Astrocyte (in vitro differentiated cells and primary cell): ENCODE measurements around the gene TMEM234. TPM values are rescaled to one million over a fixed set of nuclear protein-coding genes. Genes with fewer than 3 reads are reported as not detected.
A peak's percentile ranks its signal among the peaks of the same experiment; 100 is the strongest.

Source experiments
- DNase-seq: peaks from one replicate; pipeline ENCODE4 v3.0.0-alpha.2; 2010; ENCODE audit warnings: low read depth
- FAIRE-seq: peaks from 2 replicates; lab custom pipeline; 2011; peaks lifted over from hg19 to GRCh38; lab: Jason Lieb, UNC
- H2AFZ ChIP-seq: 2 replicates; pipeline ENCODE4 v1.6.0; 2012; ENCODE audit warnings: low read depth, low read length, inconsistent platforms
- H3K27ac ChIP-seq: 2 replicates; pipeline ENCODE4 v1.5.1; 2011; ENCODE audit warnings: low read depth, low read length, inconsistent platforms
- H3K27me3 ChIP-seq: 2 replicates; pipeline ENCODE4 v1.6.0; 2011; ENCODE audit warnings: low read length, inconsistent platforms; ENCODE audit not compliant: insufficient read depth
- H3K36me3 ChIP-seq: 2 replicates; pipeline ENCODE4 v1.5.1; 2011; ENCODE audit warnings: low read length, inconsistent platforms; ENCODE audit not compliant: insufficient read depth
- H3K4me1 ChIP-seq: 2 replicates; pipeline ENCODE4 v1.5.1; 2011; ENCODE audit warnings: low read length, inconsistent platforms; ENCODE audit not compliant: insufficient read depth
- H3K4me2 ChIP-seq: 2 replicates; pipeline ENCODE4 v1.6.0; 2012; ENCODE audit warnings: low read length, inconsistent platforms
- H3K4me3 ChIP-seq: 2 replicates; pipeline ENCODE4 v1.5.1; 2011; ENCODE audit warnings: low read depth, mild to moderate bottlenecking, low read length, inconsistent platforms; ENCODE audit not compliant: insufficient read depth
- H3K79me2 ChIP-seq: 2 replicates; pipeline ENCODE4 v1.6.0; 2012; ENCODE audit warnings: mild to moderate bottlenecking, low read length, inconsistent platforms; ENCODE audit not compliant: insufficient read depth
- H3K9ac ChIP-seq: 2 replicates; pipeline ENCODE4 v1.6.0; 2012; ENCODE audit warnings: mild to moderate bottlenecking, low read length, inconsistent platforms
- H3K9me3 ChIP-seq: 2 replicates; pipeline ENCODE4 v1.5.1; 2012; ENCODE audit warnings: low read depth, mild to moderate bottlenecking, low read length, inconsistent platforms; ENCODE audit not compliant: insufficient read depth
- H4K20me1 ChIP-seq: 2 replicates; pipeline ENCODE4 v1.6.0; 2012; ENCODE audit warnings: low read length, inconsistent platforms; ENCODE audit not compliant: insufficient read depth
- H3K27ac Mint-ChIP-seq: one replicate; pipeline ENCODE4 v1.8.0; 2021; ENCODE audit warnings: mild to moderate bottlenecking, mixed read lengths; ENCODE audit not compliant: unreplicated experiment
- H3K27me3 Mint-ChIP-seq: one replicate; pipeline ENCODE4 v1.8.0; 2021; ENCODE audit warnings: low read depth, mixed read lengths; ENCODE audit not compliant: unreplicated experiment
- H3K36me3 Mint-ChIP-seq: one replicate; pipeline ENCODE4 v1.8.0; 2021; ENCODE audit warnings: low read depth, mixed read lengths; ENCODE audit not compliant: unreplicated experiment
- H3K4me1 Mint-ChIP-seq: one replicate; pipeline ENCODE4 v1.8.0; 2021; ENCODE audit warnings: low read depth, mixed read lengths; ENCODE audit not compliant: unreplicated experiment
- H3K4me3 Mint-ChIP-seq: one replicate; pipeline ENCODE4 v1.8.0; 2021; ENCODE audit warnings: mild to moderate bottlenecking, moderate library complexity, mixed read lengths; ENCODE audit not compliant: unreplicated experiment
- H3K9me3 Mint-ChIP-seq: one replicate; pipeline ENCODE4 v1.8.0; 2021; ENCODE audit warnings: mild to moderate bottlenecking, mixed read lengths; ENCODE audit not compliant: unreplicated experiment
- CTCF ChIP-seq: IDR thresholded peaks from 2 replicates; pipeline ENCODE4 v1.5.1; 2011; ENCODE audit warnings: low read depth, mild to moderate bottlenecking, inconsistent platforms, low read length, moderate library complexity; ENCODE audit not compliant: insufficient read depth
- EZH2 ChIP-seq: IDR thresholded peaks from 2 replicates; pipeline ENCODE4 v1.6.1; 2012; ENCODE audit warnings: mild to moderate bottlenecking, low read length, inconsistent platforms; ENCODE audit not compliant: insufficient read depth
- total RNA-seq: library from RNA; stranded (reverse); gene quantifications from 2 replicates; pipeline ENCODE4 v1.2.1, GENCODE V29; 2021

The TMEM234 gene
- total RNA-seq, 1 donor from 2014 or later = 17.3 TPM

GRCh38 chr1:32194984-32195383, 27.2 kb downstream of the TMEM234 start:
- H3K9me3 ChIP-seq = no peaks in the 10 kb centered on the region
- no peak for FAIRE-seq

GRCh38 chr1:32192220-32192948, 29.8 kb downstream of the TMEM234 start:
- no peak overlapping the region for H2AFZ ChIP-seq
- no peaks in the 10 kb centered on the region for H3K27me3 Mint-ChIP-seq
- H3K27ac ChIP-seq = no peak overlapping the region
- H3K4me3 Mint-ChIP-seq = no peak overlapping the region
- H4K20me1 ChIP-seq = peaks cover 85% of the 10 kb centered on the region
- H3K9me3 Mint-ChIP-seq = no peaks in the 10 kb centered on the region
- peaks cover 30% of the 10 kb centered on the region for H3K36me3 Mint-ChIP-seq
- peaks cover 15% of the 10 kb centered on the region for H3K4me1 Mint-ChIP-seq
- peaks cover 18% of the 10 kb centered on the region for H3K79me2 ChIP-seq
- no peaks in the 10 kb centered on the region for H3K27me3 ChIP-seq
- TF ChIP-seq CTCF = no peak
- no peak for TF ChIP-seq EZH2
- H3K9ac ChIP-seq = no peak overlapping the region
- no peaks in the 10 kb centered on the region for H3K4me1 ChIP-seq
- H3K4me2 ChIP-seq = no peak overlapping the region
- H3K4me3 ChIP-seq = no peak overlapping the region
- DNase-seq (no peak), FAIRE-seq (no peak)
- H3K36me3 ChIP-seq = peaks cover 87% of the 10 kb centered on the region
- peak overlapping the region; percentile 30 for H3K27ac Mint-ChIP-seq
- H3K9me3 ChIP-seq = no peaks in the 10 kb centered on the region

More at GRCh38 chr1:32194984-32195383, 27.2 kb downstream of the TMEM234 start:
- no peak for DNase-seq
- no peak overlapping the region for H3K4me3 ChIP-seq
- no peak overlapping the region for H2AFZ ChIP-seq
- no peaks in the 10 kb centered on the region for H3K9me3 Mint-ChIP-seq
- TF ChIP-seq EZH2 = no peak
- no peak for TF ChIP-seq CTCF
- H3K4me1 Mint-ChIP-seq = peaks cover 18% of the 10 kb centered on the region
- peaks cover 30% of the 10 kb centered on the region for H3K36me3 Mint-ChIP-seq
- H3K36me3 ChIP-seq = peaks cover 71% of the 10 kb centered on the region
- H3K79me2 ChIP-seq = peaks cover 8% of the 10 kb centered on the region
- H4K20me1 ChIP-seq = peaks cover 64% of the 10 kb centered on the region
- H3K4me1 ChIP-seq = peaks cover 6% of the 10 kb centered on the region
- no peak overlapping the region for H3K4me3 Mint-ChIP-seq
- H3K27me3 Mint-ChIP-seq = no peaks in the 10 kb centered on the region
- H3K27ac ChIP-seq = no peak overlapping the region
- no peak overlapping the region for H3K9ac ChIP-seq
- no peak overlapping the region for H3K4me2 ChIP-seq
- no peaks in the 10 kb centered on the region for H3K27me3 ChIP-seq
- H3K27ac Mint-ChIP-seq = no peak overlapping the region

- no peak for DNase-seq
- Mint-ChIP-seq H3K36me3 (peaks cover 36% of the 10 kb centered on the region), H3K27me3 (no peaks in the 10 kb centered on the region), H3K9me3 (no peaks in the 10 kb centered on the region), H3K27ac (no peak overlapping the region), H3K4me1 (peaks cover 28% of the 10 kb centered on the region), H3K4me3 (no peak overlapping the region)
- Histone ChIP-seq H3K79me2 (peaks cover 57% of the 10 kb centered on the region), H2AFZ (no peak overlapping the region), H4K20me1 (peaks cover 83% of the 10 kb centered on the region), H3K36me3 (peaks cover 73% of the 10 kb centered on the region), H3K4me1 (no peaks in the 10 kb centered on the region), H3K9me3 (no peaks in the 10 kb centered on the region), H3K9ac (no peak overlapping the region), H3K4me2 (no peak overlapping the region), H3K4me3 (no peak overlapping the region), H3K27ac (no peak overlapping the region), H3K27me3 (no peaks in the 10 kb centered on the region)
- no peak for TF ChIP-seq CTCF
- TF ChIP-seq EZH2 = no peak
- no peak for FAIRE-seq
Measured at GRCh38 chr1:32187850-32188249, 34.3 kb downstream of the TMEM234 start.
